CD8-positive, alpha-beta memory T cell (primary cell): ENCODE data around the gene C10orf90. TPM values are rescaled to one million over a fixed set of nuclear protein-coding genes. Genes with fewer than 3 reads are reported as not detected.
A peak's percentile ranks its signal among the peaks of the same experiment; 100 is the strongest.

Experiments
- CTCF ChIA-PET: fragments of 350-600 bp; sonication (Branson Sonifier 250); formaldehyde crosslinking; loops from one replicate; lab custom pipeline; 2021; ENCODE audit warnings: antibody characterized with exemption; lab: Charles Lee
- POLR2A ChIA-PET: fragments of 350-600 bp; sonication (Branson Sonifier 250); formaldehyde crosslinking; loops from one replicate; lab custom pipeline; 2021; ENCODE audit warnings: antibody characterized with exemption; lab: Charles Lee
- DNase-seq, 5 donors: peaks; one replicate each; pipeline versions ENCODE4 v3.0.0 to v3.0.0-alpha.2; 2020 to 2022; ENCODE audit warnings: mixed read lengths in 1 of 5
- H3K27ac ChIP-seq: one replicate; pipeline ENCODE4 v1.7.0; 2013; ENCODE audit warnings: low read depth, mild to moderate bottlenecking, low read length, moderate library complexity
- H3K27me3 ChIP-seq: 2 replicates; pipeline ENCODE4 v1.7.0; 2013; ENCODE audit warnings: low read length, mild to moderate bottlenecking; ENCODE audit not compliant: insufficient read depth, poor library complexity, severe bottlenecking
- H3K36me3 ChIP-seq: 2 replicates; pipeline ENCODE4 v1.7.0; 2013; ENCODE audit warnings: mild to moderate bottlenecking, low read length, moderate library complexity; ENCODE audit not compliant: insufficient read depth
- H3K4me1 ChIP-seq: 2 replicates; pipeline ENCODE4 v1.7.0; 2013; ENCODE audit warnings: mild to moderate bottlenecking, low read length, moderate library complexity; ENCODE audit not compliant: insufficient read depth
- H3K4me3 ChIP-seq: 2 replicates; pipeline ENCODE4 v1.7.0; 2013; ENCODE audit warnings: mild to moderate bottlenecking, low read length
- H3K9me3 ChIP-seq: 2 replicates; pipeline ENCODE4 v1.7.0; 2013; ENCODE audit warnings: mild to moderate bottlenecking, low read length
- H3K27ac Mint-ChIP-seq, 8 donors: one replicate each; pipeline ENCODE4 v1.8.0; 2020 to 2021; ENCODE audit warnings: mixed read lengths in 8 of 8, mild to moderate bottlenecking in 6 of 8, inconsistent platforms in 3 of 8, moderate library complexity in 3 of 8
- H3K27me3 Mint-ChIP-seq, 2 donors: one replicate each; pipeline ENCODE4 v1.8.0; 2020 to 2021; ENCODE audit warnings: mixed read lengths in 2 of 2, mild to moderate bottlenecking in 1 of 2, moderate library complexity in 1 of 2
- H3K36me3 Mint-ChIP-seq, 3 donors: one replicate each; pipeline ENCODE4 v1.8.0; 2020 to 2021; ENCODE audit warnings: mixed read lengths in 3 of 3, inconsistent platforms in 1 of 3, mild to moderate bottlenecking in 1 of 3
- H3K4me1 Mint-ChIP-seq, 3 donors: one replicate each; pipeline ENCODE4 v1.8.0; 2020 to 2021; ENCODE audit warnings: mixed read lengths in 3 of 3, inconsistent platforms in 1 of 3, mild to moderate bottlenecking in 1 of 3
- H3K4me3 Mint-ChIP-seq, 7 donors: one replicate each; pipeline ENCODE4 v1.8.0; 2020 to 2021; ENCODE audit warnings: mixed read lengths in 7 of 7, mild to moderate bottlenecking in 6 of 7, moderate library complexity in 4 of 7, inconsistent platforms in 2 of 7
- H3K9me3 Mint-ChIP-seq, 5 donors: one replicate each; pipeline ENCODE4 v1.8.0; 2020 to 2022; ENCODE audit warnings: mixed read lengths in 5 of 5, mild to moderate bottlenecking in 3 of 5, moderate library complexity in 2 of 5, inconsistent platforms in 1 of 5
- polyA plus RNA-seq: library from polyadenylated mRNA; unstranded; fragments of 300-500 nt; fragmentation: Illumina TruSeq; gene quantifications from one replicate; pipeline ENCODE4 v1.2.3, GENCODE V29; 2021
- total RNA-seq, 2 experiments: library from RNA; stranded (reverse); gene quantifications; one replicate each; pipeline ENCODE4 v1.2.3, GENCODE V29; 2021

C10orf90 gene
- total and polyA plus RNA-seq, 3 experiments from 2014 or later = not detected

GRCh38 chr10:126504761-126505112 is 165.8 kb downstream of the C10orf90 start:
- ChIA-PET CTCF (no interaction called here), POLR2A (no interaction called here)
- Histone ChIP-seq H3K4me1 (no peaks in the 10 kb centered on the region), H3K27me3 (no peaks in the 10 kb centered on the region), H3K9me3 (no peaks in the 10 kb centered on the region), H3K27ac (no peak overlapping the region), H3K4me3 (no peak overlapping the region), H3K36me3 (no peaks in the 10 kb centered on the region)
- Mint-ChIP-seq H3K27ac (no peak overlapping the region), H3K4me1 (no peaks in the 10 kb centered on the region), H3K36me3 (no peaks in the 10 kb centered on the region), H3K4me3 (no peak overlapping the region), H3K27me3 (peaks cover 0 to 2% of the 10 kb centered on the region in 2 donors), H3K9me3 (peaks cover 0 to 3% (median 0%) of the 10 kb centered on the region in 5 donors)
- no peak for DNase-seq

DNA sequence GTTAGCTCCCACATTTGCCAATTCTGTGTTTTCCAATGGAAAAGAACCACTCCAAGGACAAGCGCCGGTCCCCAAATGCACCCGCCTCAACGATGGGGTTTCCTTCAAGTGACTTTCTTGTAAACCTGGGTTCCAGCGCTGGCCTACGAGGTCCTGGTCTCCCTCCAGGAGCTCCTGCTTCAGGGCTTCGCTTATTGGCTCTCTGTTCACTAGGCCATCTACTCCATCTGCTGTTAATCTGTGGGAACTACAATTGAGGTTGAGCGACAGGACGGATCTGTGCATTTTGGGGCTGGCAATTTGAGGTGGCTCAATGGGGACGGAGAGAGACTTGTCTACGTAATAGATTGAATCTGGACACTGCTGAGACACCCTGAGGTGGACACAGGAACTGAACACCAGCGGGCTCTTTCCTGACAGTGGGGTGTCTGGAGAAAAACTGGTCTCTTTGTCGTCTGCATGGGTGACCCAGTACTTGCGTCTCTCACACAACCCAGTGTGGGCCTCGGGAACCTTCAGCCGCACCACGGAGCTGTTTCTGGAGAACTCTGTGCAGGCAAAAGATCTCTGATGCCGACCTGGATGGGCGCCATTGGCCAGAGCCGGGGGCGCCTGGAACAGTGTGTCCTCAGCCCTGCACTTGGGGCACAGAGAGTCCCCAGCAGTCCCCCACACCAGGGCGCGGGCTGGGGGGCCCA is 166.3 kb downstream of the C10orf90 start:
- Mint-ChIP-seq H3K36me3 (no peaks in the 10 kb centered on the region), H3K4me1 (no peaks in the 10 kb centered on the region), H3K27me3 (peaks cover 0 to 2% of the 10 kb centered on the region in 2 donors), H3K27ac (peak overlapping the region in 1 of 8 donors; percentile 66), H3K4me3 (no peak overlapping the region), H3K9me3 (peaks cover 0 to 4% (median 0%) of the 10 kb centered on the region in 5 donors)
- no peaks in the 10 kb centered on the region for H3K4me1 ChIP-seq
- ChIA-PET CTCF (no interaction called here), POLR2A (no interaction called here)
- H3K4me3 ChIP-seq = no peak overlapping the region
- DNase-seq = peak in 1 of 5 donors; percentile 6
- H3K27me3 ChIP-seq = no peaks in the 10 kb centered on the region
- H3K27ac ChIP-seq = no peak overlapping the region
- no peaks in the 10 kb centered on the region for H3K9me3 ChIP-seq
- H3K36me3 ChIP-seq = no peaks in the 10 kb centered on the region

DNA sequence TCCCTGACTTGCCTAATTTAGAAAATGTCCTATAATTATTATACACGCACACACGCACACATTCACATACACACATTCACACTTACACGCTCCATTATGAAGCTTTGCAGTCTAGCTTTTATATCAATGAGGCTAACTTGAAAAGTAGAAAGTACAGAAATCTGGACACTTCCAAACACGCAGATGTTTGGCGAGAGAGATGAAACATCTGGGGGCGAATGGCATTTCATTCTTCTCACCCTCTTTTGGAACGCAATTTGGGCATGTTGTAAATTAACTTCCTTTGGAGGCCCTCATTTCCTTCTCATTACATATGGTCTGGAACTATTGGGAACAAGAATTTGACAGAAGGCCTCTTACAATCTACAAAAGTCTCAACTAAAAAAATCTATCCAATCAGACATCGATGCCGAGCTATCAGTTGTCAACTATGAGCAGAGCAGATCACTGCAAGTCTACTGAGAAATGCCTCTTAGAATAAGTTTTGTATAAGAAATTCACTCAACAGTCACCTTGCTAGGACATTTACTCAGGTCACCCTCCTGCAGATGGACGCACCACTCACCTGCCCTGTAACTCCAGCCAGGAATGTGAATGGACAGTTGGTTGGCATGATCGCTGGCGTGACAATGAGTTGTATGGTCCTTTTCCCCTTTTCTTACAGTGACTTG is 167.0 kb downstream of the C10orf90 start:
- POLR2A ChIA-PET = no interaction called here
- Histone ChIP-seq H3K9me3 (no peaks in the 10 kb centered on the region), H3K27ac (no peak overlapping the region), H3K4me1 (no peaks in the 10 kb centered on the region), H3K27me3 (no peaks in the 10 kb centered on the region), H3K36me3 (no peaks in the 10 kb centered on the region), H3K4me3 (no peak overlapping the region)
- no peak for DNase-seq
- no peaks in the 10 kb centered on the region for H3K4me1 Mint-ChIP-seq
- CTCF ChIA-PET = no interaction called here
- no peaks in the 10 kb centered on the region for H3K36me3 Mint-ChIP-seq
- no peak overlapping the region for H3K4me3 Mint-ChIP-seq
- peaks cover 0 to 4% (median 0%) of the 10 kb centered on the region in 5 donors for H3K9me3 Mint-ChIP-seq
- peak overlapping the region in 1 of 8 donors; percentile 66 for H3K27ac Mint-ChIP-seq
- H3K27me3 Mint-ChIP-seq = peaks cover 0 to 2% of the 10 kb centered on the region in 2 donors

DNA sequence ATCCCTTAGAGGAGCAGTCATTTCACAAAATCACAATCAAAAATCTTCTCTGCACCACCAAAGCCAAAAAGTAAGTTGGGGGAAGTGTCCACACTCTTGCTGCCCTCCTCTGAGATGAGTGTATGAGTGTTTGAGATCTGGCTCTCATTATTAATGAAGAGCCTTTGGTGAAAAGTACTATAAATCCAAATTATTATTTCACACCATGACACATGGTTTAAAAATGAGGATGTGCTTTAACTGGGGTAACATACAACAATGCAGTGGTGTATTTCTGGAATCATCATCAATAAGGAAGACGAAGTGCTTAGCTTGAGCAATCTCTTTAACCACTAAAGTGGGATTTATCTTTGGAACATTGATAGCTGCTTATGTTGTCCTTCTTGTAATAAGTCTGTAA is 168.1 kb downstream of the C10orf90 start:
- peaks cover 0 to under 1% (median 0%) of the 10 kb centered on the region in 3 donors for H3K4me1 Mint-ChIP-seq
- H3K27me3 Mint-ChIP-seq = peaks cover 0 to 6% of the 10 kb centered on the region in 2 donors
- CTCF ChIA-PET = no interaction called here
- Histone ChIP-seq H3K27me3 (no peaks in the 10 kb centered on the region), H3K4me3 (no peak overlapping the region), H3K27ac (no peak overlapping the region), H3K4me1 (no peaks in the 10 kb centered on the region), H3K36me3 (no peaks in the 10 kb centered on the region), H3K9me3 (no peaks in the 10 kb centered on the region)
- H3K36me3 Mint-ChIP-seq = no peaks in the 10 kb centered on the region
- peaks cover 0 to 4% (median 0%) of the 10 kb centered on the region in 5 donors for H3K9me3 Mint-ChIP-seq
- no peak for DNase-seq
- H3K4me3 Mint-ChIP-seq = no peak overlapping the region
- POLR2A ChIA-PET = no interaction called here
- H3K27ac Mint-ChIP-seq = no peak overlapping the region

GRCh38 chr10:126501828-126502227 is 168.7 kb downstream of the C10orf90 start:
- Mint-ChIP-seq H3K27ac (no peak overlapping the region), H3K4me1 (peaks cover 0 to 7% (median 6%) of the 10 kb centered on the region in 3 donors), H3K9me3 (peaks cover 0 to 4% (median 0%) of the 10 kb centered on the region in 5 donors), H3K27me3 (peaks cover 0 to 6% of the 10 kb centered on the region in 2 donors), H3K4me3 (no peak overlapping the region), H3K36me3 (no peaks in the 10 kb centered on the region)
- POLR2A ChIA-PET = no interaction called here
- no peaks in the 10 kb centered on the region for H3K4me1 ChIP-seq
- CTCF ChIA-PET = no interaction called here
- no peak overlapping the region for H3K4me3 ChIP-seq
- H3K9me3 ChIP-seq = no peaks in the 10 kb centered on the region
- H3K36me3 ChIP-seq = no peaks in the 10 kb centered on the region
- H3K27me3 ChIP-seq = no peaks in the 10 kb centered on the region
- DNase-seq = no peak
- H3K27ac ChIP-seq = no peak overlapping the region

- no peak overlapping the region for H3K4me3 ChIP-seq
- Mint-ChIP-seq H3K4me1 (peaks cover 0 to 7% (median 6%) of the 10 kb centered on the region in 3 donors), H3K27me3 (peaks cover 0 to 6% of the 10 kb centered on the region in 2 donors), H3K4me3 (no peak overlapping the region), H3K9me3 (peaks cover 0 to 2% (median 0%) of the 10 kb centered on the region in 5 donors), H3K27ac (no peak overlapping the region), H3K36me3 (no peaks in the 10 kb centered on the region)
- H3K27ac ChIP-seq = no peak overlapping the region
- H3K27me3 ChIP-seq = no peaks in the 10 kb centered on the region
- CTCF ChIA-PET = no interaction called here
- POLR2A ChIA-PET = no interaction called here
- no peaks in the 10 kb centered on the region for H3K9me3 ChIP-seq
- H3K4me1 ChIP-seq = no peaks in the 10 kb centered on the region
- no peak for DNase-seq
- H3K36me3 ChIP-seq = no peaks in the 10 kb centered on the region
Observed at GRCh38 chr10:126500866-126501265, 169.6 kb downstream of the C10orf90 start.

DNA sequence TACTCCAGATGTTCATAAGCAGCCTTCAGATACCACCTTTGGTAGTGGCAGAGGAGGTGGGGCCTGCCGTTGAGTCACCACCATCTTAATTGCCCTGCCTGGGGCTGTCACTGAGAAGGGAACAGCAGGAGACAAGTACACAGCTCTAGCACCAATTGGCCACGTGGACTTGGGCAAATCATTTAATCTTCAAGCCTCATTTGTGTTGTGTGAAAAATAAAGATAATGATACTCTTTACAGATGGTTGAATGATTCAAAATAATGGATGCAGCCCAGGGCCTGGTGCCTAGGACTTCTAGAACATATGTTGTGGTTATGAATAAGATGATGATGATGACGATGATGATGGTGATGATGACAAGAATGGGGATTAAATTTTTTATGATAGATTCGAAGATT is 170.3 kb downstream of the C10orf90 start:
- Mint-ChIP-seq H3K4me3 (no peak overlapping the region), H3K9me3 (peaks cover 0 to 2% (median 0%) of the 10 kb centered on the region in 5 donors), H3K36me3 (no peaks in the 10 kb centered on the region), H3K27me3 (peaks cover 0 to 6% of the 10 kb centered on the region in 2 donors), H3K27ac (no peak overlapping the region), H3K4me1 (peaks cover 0 to 7% (median 6%) of the 10 kb centered on the region in 3 donors)
- DNase-seq = no peak
- POLR2A ChIA-PET = no interaction called here
- Histone ChIP-seq H3K4me3 (no peak overlapping the region), H3K4me1 (no peaks in the 10 kb centered on the region), H3K27me3 (no peaks in the 10 kb centered on the region), H3K27ac (no peak overlapping the region), H3K36me3 (no peaks in the 10 kb centered on the region), H3K9me3 (no peaks in the 10 kb centered on the region)
- CTCF ChIA-PET = no interaction called here

DNA sequence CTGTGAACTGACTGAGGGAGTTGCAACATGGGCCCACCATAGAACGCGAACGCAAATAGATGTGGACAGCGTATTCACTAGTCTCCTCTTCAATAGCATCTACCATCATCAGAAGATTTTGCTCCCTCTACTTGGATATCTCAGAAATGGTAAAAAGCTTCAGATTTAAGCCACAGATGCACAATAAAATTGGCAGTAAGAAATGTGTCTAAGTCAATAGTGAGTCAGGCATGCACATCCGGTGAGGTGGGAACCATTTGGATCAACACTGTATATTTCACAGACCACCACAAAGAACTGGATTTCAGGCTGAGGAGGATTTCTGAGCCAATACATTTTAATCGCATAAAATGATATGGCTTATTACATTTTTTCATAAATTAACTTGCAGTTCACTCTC is 170.7 kb downstream of the C10orf90 start:
- peaks cover 0 to 6% of the 10 kb centered on the region in 2 donors for H3K27me3 Mint-ChIP-seq
- H3K9me3 ChIP-seq = no peaks in the 10 kb centered on the region
- H3K4me1 ChIP-seq = no peaks in the 10 kb centered on the region

More for the DNA sequence above, 170.7 kb downstream of the C10orf90 start:
- Mint-ChIP-seq H3K36me3 (no peaks in the 10 kb centered on the region), H3K9me3 (peaks cover 0 to 2% (median 0%) of the 10 kb centered on the region in 5 donors), H3K4me1 (peaks cover 0 to 7% (median 6%) of the 10 kb centered on the region in 3 donors), H3K4me3 (no peak overlapping the region), H3K27ac (no peak overlapping the region)
- ChIA-PET POLR2A (no interaction called here), CTCF (no interaction called here)
- no peak for DNase-seq
- Histone ChIP-seq H3K27me3 (no peaks in the 10 kb centered on the region), H3K4me3 (no peak overlapping the region), H3K27ac (no peak overlapping the region), H3K36me3 (no peaks in the 10 kb centered on the region)
